GM12873 (cell line): Measurements from ENCODE around the gene UROC1.

Source experiments
- TF ChIP-seq, protein P1 (sequence below): IDR thresholded peaks from 2 replicates; pipeline ENCODE4 v1.5.1; 2012; ENCODE audit warnings: low read depth, mild to moderate bottlenecking, moderate library complexity, low read length, control low read depth; ENCODE audit not compliant: insufficient read depth; ENCODE audit errors: missing control alignments

Gene UROC1

DNA sequence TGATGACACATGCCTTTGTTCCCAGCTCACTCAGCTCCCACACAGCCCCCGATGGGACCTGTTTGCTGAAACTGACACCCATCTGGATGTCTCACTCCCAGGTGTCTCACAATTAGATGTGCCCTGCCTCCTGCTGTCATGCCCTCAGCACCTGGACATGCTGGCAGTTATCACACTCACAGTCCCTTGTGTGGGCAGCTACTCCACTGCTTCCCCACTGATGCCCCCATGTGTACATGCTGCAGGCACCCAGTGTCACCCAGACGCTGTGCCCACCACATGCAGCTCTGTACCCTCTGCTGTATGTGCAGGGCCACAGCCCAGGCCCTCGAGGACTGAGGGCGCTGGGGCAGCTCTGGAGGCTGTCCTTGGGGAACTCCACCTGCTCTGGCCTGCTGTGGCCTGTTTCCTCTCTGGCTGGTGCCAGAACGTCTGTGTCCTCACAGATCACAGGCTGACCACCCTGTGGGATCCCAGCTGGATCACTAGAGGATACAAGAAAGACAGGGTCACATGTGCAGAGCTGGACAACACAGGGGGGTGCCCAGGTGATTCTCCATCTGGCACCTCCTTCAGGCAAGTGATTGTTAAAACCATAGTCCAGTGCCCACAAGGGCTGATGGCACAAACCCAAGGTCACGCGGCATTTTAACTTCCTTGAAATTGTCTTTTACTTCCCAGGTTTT, 27.2 kb upstream of the UROC1 start:
- TF ChIP-seq, protein P1, sequence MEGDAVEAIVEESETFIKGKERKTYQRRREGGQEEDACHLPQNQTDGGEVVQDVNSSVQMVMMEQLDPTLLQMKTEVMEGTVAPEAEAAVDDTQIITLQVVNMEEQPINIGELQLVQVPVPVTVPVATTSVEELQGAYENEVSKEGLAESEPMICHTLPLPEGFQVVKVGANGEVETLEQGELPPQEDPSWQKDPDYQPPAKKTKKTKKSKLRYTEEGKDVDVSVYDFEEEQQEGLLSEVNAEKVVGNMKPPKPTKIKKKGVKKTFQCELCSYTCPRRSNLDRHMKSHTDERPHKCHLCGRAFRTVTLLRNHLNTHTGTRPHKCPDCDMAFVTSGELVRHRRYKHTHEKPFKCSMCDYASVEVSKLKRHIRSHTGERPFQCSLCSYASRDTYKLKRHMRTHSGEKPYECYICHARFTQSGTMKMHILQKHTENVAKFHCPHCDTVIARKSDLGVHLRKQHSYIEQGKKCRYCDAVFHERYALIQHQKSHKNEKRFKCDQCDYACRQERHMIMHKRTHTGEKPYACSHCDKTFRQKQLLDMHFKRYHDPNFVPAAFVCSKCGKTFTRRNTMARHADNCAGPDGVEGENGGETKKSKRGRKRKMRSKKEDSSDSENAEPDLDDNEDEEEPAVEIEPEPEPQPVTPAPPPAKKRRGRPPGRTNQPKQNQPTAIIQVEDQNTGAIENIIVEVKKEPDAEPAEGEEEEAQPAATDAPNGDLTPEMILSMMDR = no peak

DNA sequence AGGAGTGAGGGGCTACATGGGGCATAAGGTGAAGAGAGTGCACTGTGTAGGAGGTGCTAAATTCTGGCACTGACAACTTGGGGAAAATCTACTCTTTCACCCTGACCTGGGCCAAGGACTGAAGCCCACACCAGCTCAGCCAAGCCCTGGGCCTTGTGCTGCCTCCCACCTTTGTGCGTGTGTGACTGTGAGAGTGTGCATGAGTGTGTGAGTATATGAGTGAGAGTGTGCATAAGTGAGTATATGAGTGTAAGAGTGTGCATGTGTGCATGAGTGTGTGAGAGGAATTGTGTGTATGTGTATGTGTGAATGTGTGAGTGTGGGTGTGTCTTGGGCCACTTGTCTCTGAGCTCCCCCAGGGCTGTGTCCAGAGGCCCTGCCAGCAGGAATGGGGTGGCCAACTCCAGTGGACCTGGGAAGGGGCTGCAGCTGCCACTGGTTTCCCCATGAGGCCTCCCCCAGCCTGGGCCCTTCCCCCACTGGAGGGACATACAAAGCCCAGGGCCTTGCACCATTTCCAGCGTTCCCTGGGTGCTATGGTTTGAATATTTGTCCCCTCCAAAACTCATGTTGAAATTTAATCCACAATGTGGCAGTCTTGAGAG, 26.0 kb upstream of the UROC1 start:
- TF ChIP-seq, protein P1 = no peak

DNA sequence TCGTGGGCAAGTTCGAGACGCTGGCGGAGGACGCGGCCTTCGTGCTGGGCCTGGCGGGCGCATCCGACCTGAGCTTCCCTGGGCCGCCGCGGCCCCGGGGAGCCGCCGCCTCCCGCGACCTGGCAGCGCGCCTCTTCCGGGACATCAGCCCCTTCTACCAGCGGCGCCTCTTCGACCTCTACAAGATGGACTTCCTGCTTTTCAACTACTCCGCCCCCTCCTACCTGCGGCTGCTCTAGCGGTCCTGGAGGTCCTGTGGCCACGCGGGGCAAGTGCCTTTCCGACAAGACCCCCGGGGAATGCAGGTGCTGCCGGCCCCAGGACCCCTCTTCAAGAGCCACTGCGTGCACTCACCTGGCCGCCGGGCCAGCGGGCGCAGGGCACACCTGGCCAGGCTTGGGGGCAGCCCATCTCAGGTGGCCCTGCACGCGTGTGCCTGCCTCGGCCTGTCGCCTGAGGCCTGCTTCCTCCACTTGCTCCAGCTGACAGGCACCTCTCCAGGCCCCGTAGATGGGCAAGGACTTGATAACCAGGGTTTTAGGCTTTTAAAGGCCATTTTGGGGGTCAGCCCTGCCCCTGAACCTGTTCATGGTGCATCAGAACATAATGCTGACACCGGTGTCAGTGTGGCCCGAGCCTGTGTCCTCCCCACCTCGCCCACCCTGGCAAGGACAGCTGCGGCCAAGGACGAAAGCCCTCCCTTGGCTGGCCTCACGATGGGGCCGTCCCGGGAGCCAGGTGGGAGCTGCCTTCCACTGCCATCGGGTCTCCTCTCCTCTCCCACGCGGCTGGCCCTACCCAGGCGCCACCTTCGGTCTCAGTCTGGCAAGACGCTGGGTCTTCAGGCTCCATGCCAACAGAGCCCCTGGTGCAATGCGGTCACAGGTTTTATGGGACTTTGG, 25.0 kb upstream of the UROC1 start:
- TF ChIP-seq, protein P1 = no peak

DNA sequence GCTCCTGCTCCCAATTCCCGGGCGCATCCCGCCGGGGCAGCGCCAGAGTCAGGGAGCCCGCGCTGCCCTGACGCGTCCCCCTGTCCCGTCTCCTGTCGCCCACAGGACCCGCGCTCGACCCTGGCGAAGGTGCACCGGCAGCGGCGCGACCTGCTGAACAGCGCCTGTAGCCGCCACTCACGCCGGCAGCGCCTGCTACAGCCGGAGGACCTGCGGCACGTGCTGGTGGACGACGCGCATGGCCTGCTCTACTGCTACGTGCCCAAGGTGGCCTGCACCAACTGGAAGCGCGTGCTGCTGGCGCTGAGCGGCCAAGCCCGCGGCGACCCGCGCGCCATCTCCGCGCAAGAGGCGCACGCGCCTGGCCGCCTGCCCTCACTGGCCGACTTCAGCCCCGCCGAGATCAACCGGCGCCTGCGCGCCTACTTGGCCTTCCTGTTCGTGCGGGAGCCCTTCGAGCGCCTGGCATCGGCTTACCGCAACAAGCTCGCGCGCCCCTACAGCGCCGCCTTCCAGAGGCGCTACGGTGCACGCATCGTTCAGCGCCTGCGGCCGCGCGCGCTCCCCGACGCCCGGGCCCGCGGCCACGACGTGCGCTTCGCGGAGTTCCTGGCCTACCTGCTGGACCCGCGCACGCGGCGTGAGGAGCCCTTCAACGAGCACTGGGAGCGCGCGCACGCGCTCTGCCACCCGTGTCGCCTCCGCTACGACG, 24.2 kb upstream of the UROC1 start:
- TF ChIP-seq, protein P1 = no peak

DNA sequence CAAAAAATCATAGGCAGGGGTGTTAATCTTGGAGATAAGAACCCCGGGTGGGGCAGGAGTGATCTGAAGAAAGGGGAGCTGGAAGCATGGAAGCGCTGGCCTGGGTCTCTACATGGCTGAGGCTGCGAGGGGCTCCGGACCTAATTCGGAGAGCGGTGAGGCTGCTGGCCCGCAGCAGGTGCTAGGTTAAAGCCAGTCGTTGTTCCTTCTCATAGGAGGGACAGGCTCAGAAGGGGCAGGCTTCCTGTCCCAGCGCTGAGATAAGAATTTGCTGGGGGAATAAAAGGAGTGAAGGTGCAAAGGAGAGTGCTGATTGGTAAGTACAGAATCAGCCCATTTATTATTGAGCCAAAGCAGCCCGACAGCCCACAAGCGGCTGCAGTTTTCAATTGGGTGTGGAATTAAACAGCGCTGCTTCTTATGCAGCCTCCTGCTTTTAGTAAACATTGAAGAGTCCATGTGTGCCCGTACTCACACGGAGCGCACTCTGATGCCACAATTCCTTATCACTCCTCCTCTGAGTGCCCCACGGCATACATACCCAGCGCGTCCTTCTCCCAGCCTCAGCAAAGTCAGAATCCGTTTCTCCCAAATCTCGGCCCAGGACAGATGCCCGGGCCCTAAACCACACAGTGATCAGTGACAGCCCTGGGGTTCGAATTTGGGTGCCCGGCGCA, 23.5 kb upstream of the UROC1 start:
- TF ChIP-seq, protein P1 = no peak

DNA sequence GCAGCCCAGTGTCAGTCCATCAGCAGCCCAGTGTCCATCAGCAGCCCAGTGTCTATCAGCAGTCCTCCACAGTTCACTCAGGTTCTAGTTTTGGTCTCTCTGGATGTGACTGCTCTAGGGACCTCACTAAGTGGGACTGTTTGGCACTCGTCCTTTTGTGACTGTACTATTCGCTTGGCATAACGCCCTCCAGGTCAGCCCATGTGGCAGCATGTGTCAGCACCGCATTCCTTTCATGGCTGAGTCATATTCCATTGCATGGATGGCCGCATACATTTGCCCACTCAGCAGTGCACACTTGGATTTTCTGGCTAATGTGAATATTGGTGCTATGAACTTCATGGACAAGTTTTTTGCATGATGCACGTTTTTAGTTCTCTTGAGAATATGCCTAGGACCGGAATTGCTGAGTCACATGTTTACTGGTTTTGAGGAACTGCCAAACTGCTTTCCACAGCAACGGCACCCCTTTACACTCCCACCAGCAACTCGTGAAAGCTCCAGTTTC, 22.8 kb upstream of the UROC1 start:
- TF ChIP-seq, protein P1 = no peak
